Liver (tissue), 3 donors: Measurements from ENCODE around the gene RPS3.

Experiments
- MAX ChIP-seq: IDR thresholded peaks from 2 replicates; pipeline ENCODE4 v1.6.1; 2016; ENCODE audit warnings: antibody characterized with exemption
- NR2F2 ChIP-seq: IDR thresholded peaks from 2 replicates; pipeline ENCODE4 v1.6.1; 2016; ENCODE audit warnings: antibody characterized with exemption
- RAD21 ChIP-seq, 2 donors: IDR thresholded peaks; 2 replicates each; pipeline ENCODE4 v1.6.1; 2016; ENCODE audit warnings: antibody characterized with exemption in 2 of 2, mild to moderate bottlenecking in 2 of 2
- REST ChIP-seq: IDR thresholded peaks from 2 replicates; pipeline ENCODE4 v1.6.1; 2016; ENCODE audit warnings: antibody characterized with exemption, mild to moderate bottlenecking
- RXRA ChIP-seq, 2 donors: IDR thresholded peaks; 2 replicates each; pipeline ENCODE4 v1.6.1; 2017 to 2018; ENCODE audit warnings: antibody characterized with exemption in 2 of 2, mild to moderate bottlenecking in 1 of 2
- SP1 ChIP-seq: IDR thresholded peaks from 2 replicates; pipeline ENCODE4 v1.6.1; 2018; ENCODE audit warnings: antibody characterized with exemption, mild to moderate bottlenecking
- TF ChIP-seq, protein P1 (sequence below): fragments of 150-350 bp; IDR thresholded peaks from 2 replicates; pipeline ENCODE4 v1.5.1; 2017; ENCODE audit warnings: improper control_type of control experiment, low read depth, low read length; ENCODE audit not compliant: missing input control
- TF ChIP-seq, protein P2 (sequence below): IDR thresholded peaks from 2 replicates; pipeline ENCODE4 v1.6.1; 2016; ENCODE audit warnings: antibody characterized with exemption
- donor health status: healthy.
- donor health status: healthy.

DNA sequence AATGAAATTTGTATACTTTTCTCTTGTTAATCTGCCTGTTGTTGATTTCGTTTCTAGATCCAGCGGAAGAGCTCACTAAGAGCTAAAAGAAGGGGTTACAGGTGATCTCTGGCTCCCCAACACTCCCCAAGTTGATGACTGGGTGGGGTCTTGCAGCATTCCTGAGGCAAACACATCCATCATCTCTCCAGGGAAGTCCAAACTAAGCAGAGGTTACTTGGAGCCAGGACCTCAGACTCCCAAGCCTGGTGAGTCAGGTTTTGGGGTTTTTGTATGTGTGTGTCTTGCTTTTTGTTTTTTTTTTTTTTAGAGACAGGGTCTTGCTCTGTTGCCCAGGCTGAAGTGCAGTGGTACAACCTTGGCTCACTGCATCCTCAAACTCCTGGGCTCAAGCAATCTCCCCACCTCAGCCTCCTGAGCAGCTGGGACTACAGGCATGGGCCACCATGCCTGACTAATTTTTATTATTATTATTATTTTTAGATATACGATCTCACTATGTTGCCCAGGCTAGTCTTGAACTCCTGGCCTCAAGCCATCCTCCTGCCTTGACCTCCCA lies 11.5 kb upstream of the RPS3 start:
- TF ChIP-seq, protein P1, sequence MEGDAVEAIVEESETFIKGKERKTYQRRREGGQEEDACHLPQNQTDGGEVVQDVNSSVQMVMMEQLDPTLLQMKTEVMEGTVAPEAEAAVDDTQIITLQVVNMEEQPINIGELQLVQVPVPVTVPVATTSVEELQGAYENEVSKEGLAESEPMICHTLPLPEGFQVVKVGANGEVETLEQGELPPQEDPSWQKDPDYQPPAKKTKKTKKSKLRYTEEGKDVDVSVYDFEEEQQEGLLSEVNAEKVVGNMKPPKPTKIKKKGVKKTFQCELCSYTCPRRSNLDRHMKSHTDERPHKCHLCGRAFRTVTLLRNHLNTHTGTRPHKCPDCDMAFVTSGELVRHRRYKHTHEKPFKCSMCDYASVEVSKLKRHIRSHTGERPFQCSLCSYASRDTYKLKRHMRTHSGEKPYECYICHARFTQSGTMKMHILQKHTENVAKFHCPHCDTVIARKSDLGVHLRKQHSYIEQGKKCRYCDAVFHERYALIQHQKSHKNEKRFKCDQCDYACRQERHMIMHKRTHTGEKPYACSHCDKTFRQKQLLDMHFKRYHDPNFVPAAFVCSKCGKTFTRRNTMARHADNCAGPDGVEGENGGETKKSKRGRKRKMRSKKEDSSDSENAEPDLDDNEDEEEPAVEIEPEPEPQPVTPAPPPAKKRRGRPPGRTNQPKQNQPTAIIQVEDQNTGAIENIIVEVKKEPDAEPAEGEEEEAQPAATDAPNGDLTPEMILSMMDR, result no peak
- TF ChIP-seq REST (no peak), NR2F2 (no peak), SP1 (no peak), RXRA (IDR thresholded peaks at IDR 0.05) (no peak), RAD21 (IDR thresholded peaks at IDR 0.05) (no peak), MAX (no peak)
- TF ChIP-seq, protein P2, sequence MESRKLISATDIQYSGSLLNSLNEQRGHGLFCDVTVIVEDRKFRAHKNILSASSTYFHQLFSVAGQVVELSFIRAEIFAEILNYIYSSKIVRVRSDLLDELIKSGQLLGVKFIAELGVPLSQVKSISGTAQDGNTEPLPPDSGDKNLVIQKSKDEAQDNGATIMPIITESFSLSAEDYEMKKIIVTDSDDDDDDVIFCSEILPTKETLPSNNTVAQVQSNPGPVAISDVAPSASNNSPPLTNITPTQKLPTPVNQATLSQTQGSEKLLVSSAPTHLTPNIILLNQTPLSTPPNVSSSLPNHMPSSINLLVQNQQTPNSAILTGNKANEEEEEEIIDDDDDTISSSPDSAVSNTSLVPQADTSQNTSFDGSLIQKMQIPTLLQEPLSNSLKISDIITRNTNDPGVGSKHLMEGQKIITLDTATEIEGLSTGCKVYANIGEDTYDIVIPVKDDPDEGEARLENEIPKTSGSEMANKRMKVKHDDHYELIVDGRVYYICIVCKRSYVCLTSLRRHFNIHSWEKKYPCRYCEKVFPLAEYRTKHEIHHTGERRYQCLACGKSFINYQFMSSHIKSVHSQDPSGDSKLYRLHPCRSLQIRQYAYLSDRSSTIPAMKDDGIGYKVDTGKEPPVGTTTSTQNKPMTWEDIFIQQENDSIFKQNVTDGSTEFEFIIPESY, result no peak
